Suprapubic skin (tissue), 4 donors: Measurements from ENCODE around the gene ID4.

Experiments used
- CTCF ChIP-seq, 2 donors: fragments of 200-600 bp in 1 of 2; fragments of 450-650 bp in 1 of 2; sonication (generic) in 1 of 2; IDR thresholded peaks; one replicate each; pipeline ENCODE4 v1.5.1; 2016 to 2019; ENCODE audit warnings: antibody characterized with exemption in 2 of 2, mild to moderate bottlenecking in 1 of 2, moderate library complexity in 1 of 2
- EP300 ChIP-seq: sonication (generic); formaldehyde crosslinking; IDR thresholded peaks from one replicate; pipeline ENCODE4 v1.6.1; 2017; ENCODE audit warnings: antibody characterized with exemption
- POLR2A ChIP-seq, 2 donors: fragments of 450-650 bp; IDR thresholded peaks; one replicate each; pipeline ENCODE4 v1.6.1; 2017; ENCODE audit warnings: antibody characterized with exemption in 2 of 2, mild to moderate bottlenecking in 2 of 2, moderate library complexity in 2 of 2
- POLR2AphosphoS5 ChIP-seq, 3 donors: sonication (generic); formaldehyde crosslinking; IDR thresholded peaks; one replicate each; pipeline ENCODE4 v1.6.1; 2017; ENCODE audit warnings: antibody characterized with exemption in 3 of 3

- TF ChIP-seq CTCF (IDR thresholded peaks at IDR 0.05): no peak
- TF ChIP-seq POLR2A (IDR thresholded peaks at IDR 0.05): no peak
- no peak for TF ChIP-seq POLR2AphosphoS5 (IDR thresholded peaks at IDR 0.05)
- TF ChIP-seq EP300: no peak
Observed at GRCh38 chr6:19802656-19803055, 34.5 kb upstream of the ID4 start.
